HS-5 (cell line): Measurements from ENCODE around the gene UBXN7.
A peak's percentile ranks its signal among the peaks of the same experiment; 100 is the strongest.
"Not testable (repeated sequence)": the region's sequence is repeated elsewhere in the genome, so short reads cannot be mapped to it uniquely, and the experiment has no call there.

ENCODE experiments used
- DNase-seq: peaks from one replicate; pipeline ENCODE4 v3.0.0-alpha.2; 2012; ENCODE audit warnings: low read depth

UBXN7 gene

DNA sequence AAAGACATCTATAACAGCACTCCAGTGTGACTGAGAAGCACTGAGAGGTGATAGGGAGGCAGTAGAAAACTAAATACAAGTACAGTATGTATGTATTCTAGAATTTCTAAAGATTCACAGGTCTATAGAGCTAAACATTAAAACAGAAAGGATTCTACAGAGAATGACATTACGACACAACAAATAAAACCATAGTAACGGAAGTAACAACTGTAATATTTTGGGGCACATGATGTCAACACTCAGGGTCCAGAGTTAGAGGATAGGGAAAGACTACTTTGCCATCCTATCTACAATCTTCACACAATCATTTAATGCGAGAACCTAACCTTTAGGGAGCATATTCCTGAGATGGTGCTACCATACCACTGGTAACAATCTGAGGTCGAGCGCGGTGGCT, 13.6 kb downstream of the UBXN7 start:
- no peak for DNase-seq

DNA sequence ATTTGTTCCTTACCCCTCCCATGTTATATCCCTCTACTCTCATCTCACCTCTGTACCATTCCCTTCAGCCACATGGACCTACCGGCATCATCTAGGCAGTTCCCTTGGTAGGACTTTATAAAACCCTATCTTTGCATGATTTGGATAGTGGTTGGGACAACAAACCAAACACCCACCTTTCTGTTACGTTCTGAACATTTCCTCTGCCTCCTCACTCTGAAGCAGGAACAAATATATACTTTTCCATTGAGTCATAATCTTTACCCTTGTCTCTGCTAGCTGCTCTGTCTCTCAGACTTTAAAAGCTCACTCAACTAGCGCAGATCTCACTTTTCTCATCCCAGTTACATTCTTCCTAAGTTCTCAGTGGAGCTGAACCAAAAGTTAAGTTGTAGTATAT, 17.8 kb downstream of the UBXN7 start:
- no peak for DNase-seq

- no peak for DNase-seq
Measured at GRCh38 chr3:196412704-196413103, 19.5 kb downstream of the UBXN7 start.

GRCh38 chr3:196409409-196409808, 22.8 kb downstream of the UBXN7 start:
- DNase-seq: no peak

DNA sequence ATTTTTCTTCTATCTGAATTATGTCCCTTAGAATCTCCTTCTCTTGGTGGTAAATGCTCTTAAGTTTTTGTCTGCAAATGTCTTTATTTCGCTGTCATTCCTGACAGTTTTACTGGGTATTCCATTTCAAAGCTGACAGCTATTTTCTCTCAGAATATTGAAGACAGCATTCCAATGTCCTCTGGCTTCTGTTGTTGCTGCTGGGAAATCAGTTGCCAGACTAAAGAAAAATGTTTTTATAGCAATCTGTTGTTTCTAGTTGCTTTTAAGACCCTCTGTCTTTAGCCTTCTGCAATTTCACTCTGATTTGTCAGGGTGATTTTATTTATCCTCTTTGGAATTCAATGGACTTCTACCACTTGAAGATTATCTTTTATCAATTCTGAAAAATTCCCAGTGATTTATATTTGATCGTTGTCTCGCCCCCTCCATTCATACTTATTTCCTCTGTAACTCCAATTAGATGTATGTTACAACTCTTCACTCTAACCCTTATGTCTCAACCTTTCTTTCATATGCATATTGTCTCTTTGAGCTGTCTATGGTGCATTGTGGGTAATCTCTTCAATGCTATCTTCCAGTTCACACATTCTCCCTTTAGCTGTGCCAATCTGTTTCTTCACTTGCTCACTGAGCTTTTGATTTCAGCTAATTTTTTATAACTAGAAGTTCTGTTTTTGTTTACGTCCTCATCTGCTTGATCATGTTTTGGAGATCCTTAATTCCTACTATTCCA, 23.5 kb downstream of the UBXN7 start:
- DNase-seq: no peak

GRCh38 chr3:196406811-196407470, 25.3 kb downstream of the UBXN7 start:
- DNase-seq: peak; percentile 6

GRCh38 chr3:196400331-196400730, 31.9 kb downstream of the UBXN7 start:
- no peak for DNase-seq

DNA sequence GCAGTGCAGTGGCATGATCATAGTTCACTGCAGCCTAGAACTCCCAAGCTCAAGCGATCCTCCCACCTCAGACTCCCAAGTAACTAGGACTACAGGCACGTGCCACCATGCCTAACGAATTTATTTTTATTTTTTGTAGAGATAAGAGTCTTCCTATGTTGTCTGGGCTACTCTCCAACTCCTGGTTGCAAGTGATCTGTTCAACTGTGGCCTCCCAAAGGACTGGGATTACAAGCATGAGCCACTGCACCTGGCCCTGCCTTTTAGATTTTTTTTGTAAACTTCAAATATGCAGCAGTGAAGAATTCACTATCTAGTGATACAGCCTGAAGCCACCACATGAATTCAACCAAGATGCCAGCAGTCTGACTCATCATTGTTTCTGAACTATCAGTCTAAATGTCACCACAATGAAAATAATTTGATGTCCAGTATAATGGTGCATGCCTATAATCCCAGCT, 32.7 kb downstream of the UBXN7 start:
- peak; percentile 56 for DNase-seq

DNA sequence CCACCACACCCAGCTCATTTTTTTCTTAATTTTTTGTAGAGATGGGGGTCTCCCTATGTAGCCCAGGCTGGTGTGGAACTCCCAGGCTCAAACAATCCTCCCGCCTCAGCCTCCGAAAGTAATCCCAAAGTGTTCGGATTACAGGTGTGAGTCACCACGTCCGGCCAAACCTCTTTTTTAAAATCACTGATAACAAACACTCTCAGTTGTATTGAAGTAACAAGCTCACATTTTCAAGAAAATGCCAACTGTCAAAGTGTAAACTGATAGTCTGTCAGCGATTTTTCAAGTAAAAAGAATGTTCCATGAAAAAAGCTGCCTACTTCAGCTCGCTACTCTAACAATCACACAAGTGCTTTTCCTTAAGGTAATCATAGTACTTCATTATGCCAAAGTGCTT, 33.4 kb downstream of the UBXN7 start:
- DNase-seq: no peak

- no peak for DNase-seq
Measured at GRCh38 chr3:196397941-196398340, 34.3 kb downstream of the UBXN7 start.

DNA sequence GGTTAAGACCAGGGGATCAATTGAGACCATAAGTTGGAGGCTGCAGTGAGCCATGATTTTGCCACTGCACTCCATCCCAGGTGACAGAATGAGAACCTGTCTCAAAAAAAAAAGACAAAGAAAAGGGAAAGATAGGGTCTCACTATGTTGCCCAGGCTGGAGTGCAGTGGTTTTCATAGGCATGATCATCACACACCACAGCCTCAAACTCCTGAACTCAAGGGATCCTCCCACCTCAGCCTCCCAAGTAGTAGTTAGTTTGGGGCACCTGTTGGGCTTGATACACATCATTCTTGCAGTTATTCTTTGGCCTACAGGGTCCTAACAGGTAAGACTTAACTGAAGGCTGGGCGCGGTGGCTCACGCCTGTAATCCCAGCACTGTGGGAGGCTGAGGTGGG, 42.1 kb downstream of the UBXN7 start:
- DNase-seq: no peak

DNA sequence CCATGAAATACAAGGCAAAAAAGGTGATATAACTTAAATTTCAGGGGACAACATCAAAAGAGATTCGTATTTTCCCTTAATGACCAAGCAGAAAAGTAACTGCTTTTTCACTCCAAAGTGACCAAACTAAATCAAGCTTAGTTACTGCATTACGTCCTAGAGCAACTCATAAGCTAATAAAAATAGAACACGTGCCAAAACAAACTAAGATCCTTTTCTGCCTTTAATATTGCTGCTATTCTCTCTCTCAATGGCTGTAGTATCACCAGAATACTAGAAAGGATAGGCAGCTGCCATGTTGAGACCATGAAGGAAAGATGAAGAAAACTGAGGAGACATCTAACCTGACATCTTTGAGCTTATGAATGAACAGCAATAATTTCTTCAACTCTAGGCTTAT, 43.3 kb downstream of the UBXN7 start:
- no peak for DNase-seq

DNA sequence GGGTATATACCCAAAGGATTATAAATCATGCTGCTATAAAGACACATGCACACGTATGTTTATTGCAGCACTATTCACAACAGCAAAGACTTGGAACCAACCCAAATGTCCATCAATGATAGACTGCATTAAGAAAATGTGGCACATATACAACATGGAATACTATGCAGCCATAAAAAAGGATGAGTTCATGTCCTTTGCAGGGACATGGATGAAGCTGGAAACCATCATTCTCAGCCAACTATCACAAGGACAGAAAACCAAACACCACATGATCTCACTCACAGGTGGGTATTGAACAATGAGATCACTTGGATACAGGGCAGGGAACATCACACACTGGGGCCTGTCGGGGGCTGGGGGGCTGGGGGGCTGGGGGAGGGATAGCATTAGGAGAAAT, 44.3 kb downstream of the UBXN7 start:
- DNase-seq: not testable (repeated sequence)

- not testable (repeated sequence) for DNase-seq
Measured at GRCh38 chr3:196386797-196387196, 45.4 kb downstream of the UBXN7 start.

DNA sequence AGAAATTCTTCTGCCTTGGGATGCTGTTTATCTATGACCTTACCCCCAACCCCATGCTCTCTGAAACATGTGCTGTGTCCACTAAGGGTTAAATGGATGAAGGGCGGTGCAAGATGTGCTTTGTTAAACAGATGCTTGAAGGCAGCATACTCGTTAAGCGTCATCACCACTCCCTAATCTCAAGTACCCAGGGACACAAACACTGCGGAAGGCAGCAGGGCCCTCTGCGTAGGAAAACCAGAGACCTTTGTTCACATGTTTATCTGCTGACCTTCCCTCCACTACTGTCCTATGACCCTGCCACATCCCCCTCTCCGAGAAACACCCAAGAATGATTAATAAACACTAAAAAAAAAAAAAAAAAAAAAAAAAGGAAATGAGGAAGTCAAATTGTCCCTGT, 46.2 kb downstream of the UBXN7 start:
- DNase-seq: not testable (repeated sequence)

GRCh38 chr3:196385446-196385845, 46.8 kb downstream of the UBXN7 start:
- DNase-seq: not testable (repeated sequence)

DNA sequence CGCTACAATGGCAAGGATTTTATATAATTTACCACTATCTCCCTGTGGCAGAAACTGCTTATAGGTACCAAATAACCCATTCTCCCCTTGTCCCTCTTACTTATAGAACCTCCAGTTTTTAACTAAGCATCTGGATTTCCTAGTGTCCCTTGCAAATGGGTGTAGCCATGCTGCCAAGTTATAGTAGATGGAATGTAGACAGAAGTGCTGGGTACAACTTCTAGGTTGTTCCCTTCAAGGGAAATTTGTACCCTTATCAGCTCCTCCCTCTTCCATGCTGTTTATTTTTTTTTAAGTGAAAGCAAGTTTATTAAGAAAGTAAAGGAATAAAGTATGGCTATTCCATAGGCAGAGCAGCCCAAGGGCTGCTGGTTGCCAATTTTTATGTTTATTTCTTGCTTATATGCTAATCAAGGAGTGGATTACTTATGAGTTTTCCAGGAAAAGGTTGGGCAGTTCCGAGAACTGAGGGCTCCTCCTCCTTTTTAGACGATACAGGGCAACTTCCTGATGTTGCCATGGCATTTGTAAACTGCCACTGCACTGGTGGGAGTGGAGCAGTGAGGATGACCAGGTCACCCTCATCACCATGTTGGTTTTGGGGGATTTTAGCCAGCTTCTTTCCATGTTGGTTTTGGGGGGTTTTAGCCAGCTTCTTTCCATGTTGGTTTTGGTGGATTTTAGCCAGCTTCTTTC, 53.9 kb downstream of the UBXN7 start:
- no peak for DNase-seq

GRCh38 chr3:196377321-196377720, 54.9 kb downstream of the UBXN7 start:
- no peak for DNase-seq

DNA sequence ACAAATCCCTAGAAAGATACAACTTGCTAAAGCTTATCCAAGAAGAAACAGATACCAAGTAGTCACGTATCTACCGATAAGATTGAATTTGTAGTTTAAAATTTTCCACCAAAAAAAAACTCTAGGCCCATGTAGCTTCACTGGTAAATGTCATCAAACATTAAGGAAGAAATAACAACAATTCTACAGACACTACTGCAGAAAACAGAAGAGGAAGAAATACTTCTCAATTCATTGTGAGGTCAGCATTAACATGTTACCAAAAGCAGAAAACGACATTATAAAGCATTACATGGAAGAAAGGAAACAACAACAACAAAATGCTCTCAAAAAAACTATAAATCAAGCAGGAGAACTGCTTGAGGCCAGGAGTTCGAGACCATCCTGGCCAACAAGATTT, 66.5 kb downstream of the UBXN7 start:
- DNase-seq: no peak

GRCh38 chr3:196360586-196360985, 71.6 kb downstream of the UBXN7 start:
- no peak for DNase-seq

DNA sequence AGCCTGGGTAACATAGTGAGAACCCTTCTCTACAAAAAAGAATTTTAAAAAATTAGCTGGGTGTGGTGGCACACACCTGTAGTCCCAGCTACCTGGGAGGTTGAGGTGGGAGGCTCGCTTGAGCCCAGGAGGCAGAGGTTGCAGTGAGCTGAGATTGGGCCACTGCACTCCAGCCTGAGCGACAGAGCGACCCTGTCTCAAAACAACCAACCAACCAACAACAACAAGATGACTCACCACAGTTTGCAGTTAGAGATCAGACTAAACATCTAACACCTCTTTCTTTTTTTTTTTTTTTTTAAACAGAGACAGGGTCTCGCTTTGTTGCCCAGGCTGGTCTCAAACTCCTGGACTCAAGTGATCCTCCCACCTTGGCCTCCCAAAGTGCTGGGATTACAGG, 73.7 kb downstream of the UBXN7 start:
- DNase-seq: not testable (repeated sequence)

DNA sequence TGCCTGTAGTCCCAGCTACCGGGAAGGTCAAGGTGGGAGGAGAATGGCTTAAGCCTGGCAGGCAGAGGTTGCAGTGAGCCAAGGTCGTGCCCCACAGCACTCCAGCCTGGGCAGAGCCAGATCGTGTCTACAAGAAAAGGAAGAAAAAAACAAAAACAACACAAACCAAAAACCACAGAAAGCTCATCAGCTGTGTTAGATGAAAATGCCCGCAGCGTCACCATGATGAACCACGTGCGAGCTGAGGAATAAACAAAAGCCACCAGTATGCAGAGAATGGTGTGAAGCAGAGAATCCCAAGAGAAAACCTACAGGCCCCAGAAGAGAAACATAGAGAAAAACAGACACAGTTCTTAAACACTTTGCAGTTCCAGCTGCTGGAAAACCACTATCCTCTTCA, 74.3 kb downstream of the UBXN7 start:
- DNase-seq: no peak

DNA sequence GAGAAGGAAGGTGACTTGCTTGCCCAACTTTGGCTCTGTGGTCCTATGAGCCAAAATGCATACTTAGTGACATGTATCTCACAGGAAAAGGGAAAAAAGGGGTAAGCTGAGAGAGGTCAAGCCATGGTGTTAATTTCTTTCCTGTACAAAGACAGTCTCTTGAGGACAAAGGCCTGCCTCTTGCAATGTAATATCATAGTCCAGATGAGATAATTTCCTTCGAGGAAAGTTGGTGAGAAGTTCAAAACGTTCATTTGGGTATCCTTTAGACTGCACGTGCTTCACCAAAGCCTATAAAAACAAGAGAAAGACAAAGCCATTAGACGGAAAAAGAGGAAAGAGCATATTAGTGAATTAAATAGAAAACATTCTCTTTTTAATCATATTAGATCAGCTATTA, 75.7 kb downstream of the UBXN7 start:
- no peak for DNase-seq
